ENCODE results near the gene CATSPER3.

CATSPER3 gene

GRCh38 chr5:135060021-135060420 is 92.3 kb downstream of the CATSPER3 start:
- DNase-seq (ENCODE audit: low read depth): no peak
- no peak for TF ChIP-seq CTCF (IDR thresholded peaks at IDR 0.05; ENCODE audit: control insufficient read depth, extremely low read depth, insufficient read depth)
- no peak overlapping the region for H3K4me3 ChIP-seq (ENCODE audit: low read depth, low read length)

- DNase-seq (ENCODE audit: low read depth): no peak
- TF ChIP-seq CTCF (IDR thresholded peaks at IDR 0.05; ENCODE audit: control insufficient read depth, extremely low read depth, insufficient read depth): no peak
- no peak overlapping the region for H3K4me3 ChIP-seq (ENCODE audit: low read depth, low read length)
Observed at GRCh38 chr5:135061001-135061400, 93.3 kb downstream of the CATSPER3 start.
